Stimulated activated CD8-positive, alpha-beta memory T cell treated with anti-CD3 and anti-CD28 coated beads, Interleukin-7, amount 100 ng/mL, for 4 hours (primary cell): Measurements from ENCODE around the gene PDYN.

Source experiments
- DNase-seq, 2 donors: peaks; one replicate each; pipeline ENCODE4 v3.0.0-alpha.2; 2020; ENCODE audit warnings: low read depth in 2 of 2

Gene PDYN

DNA sequence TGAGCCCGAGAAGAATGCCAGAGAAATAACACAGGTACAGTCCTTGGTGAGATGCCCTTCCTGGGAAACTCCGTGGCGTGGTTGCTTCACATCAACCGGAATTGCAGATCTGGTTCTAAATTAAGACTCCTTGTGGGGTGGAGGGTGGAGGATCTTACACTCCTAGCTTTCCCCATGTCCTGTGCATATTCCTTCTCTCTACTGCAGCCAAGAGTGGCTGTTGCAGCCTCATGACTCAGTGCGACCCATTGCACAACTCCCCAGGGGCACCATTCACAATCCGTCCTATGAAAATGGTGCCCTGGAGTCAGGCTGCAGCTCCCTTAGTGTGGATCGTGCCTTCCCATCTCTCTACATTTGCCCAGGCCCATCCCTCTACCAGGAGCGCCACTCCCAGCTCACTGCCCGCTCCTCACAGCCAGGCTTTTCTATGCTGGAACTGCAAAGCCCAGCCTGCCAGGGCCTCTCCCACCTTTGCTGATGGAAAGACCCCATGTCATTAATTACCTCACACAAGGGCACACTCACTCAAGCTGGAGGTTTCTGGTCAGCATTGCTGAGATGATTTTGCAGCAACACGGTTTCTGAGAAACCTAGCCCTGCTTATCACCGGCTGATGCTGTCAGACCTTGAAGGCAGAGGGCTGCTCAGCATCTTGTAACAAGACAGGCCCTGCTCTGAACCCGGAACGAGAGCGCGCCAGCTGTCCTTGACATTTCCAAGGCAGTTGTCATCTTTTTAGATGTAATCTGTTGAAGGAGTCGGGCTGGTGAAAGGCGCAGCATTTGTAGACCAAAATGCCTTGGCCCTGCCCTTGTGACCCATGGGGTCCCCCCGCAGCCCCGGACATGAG is 58.9 kb downstream of the PDYN start:
- DNase-seq: no peak

DNA sequence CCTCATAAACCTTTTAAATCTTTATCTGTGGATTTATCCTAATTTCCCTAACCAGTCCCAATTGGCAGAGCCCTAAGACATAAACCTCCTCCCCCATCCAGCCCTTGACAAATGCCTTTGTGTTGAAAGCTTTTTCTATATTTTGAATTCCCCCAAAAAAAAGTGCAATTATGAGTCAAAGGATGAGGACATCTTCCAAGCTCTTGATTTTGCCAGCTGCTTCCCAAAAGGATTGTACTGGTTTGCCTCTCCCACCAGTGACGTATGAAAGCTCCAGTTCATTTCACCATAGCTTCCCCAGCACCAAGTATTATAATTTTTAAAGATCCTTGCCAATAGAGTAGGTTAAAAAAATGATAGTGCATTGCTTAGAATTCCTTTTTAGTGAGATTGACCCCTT is 59.7 kb downstream of the PDYN start:
- DNase-seq: no peak

DNA sequence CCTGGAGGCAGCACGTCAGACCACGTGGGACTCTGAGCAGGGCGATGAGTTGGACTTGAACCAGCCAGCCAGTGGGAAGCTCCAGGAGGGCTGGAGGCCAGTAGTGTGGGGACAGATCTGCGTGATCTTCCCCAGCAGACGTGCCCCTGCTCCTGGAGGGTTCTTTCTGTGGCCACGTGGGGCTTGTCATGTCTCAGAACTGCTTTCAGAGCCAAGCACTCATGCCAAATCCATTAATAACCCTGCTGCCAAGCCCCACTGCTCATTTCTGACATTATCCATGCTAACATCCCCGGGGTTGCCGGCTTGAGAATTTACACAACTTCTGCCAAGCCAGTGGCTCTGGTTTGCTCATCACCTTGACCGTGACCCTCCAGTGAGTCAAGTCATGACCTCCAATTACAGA is 60.4 kb downstream of the PDYN start:
- no peak for DNase-seq

DNA sequence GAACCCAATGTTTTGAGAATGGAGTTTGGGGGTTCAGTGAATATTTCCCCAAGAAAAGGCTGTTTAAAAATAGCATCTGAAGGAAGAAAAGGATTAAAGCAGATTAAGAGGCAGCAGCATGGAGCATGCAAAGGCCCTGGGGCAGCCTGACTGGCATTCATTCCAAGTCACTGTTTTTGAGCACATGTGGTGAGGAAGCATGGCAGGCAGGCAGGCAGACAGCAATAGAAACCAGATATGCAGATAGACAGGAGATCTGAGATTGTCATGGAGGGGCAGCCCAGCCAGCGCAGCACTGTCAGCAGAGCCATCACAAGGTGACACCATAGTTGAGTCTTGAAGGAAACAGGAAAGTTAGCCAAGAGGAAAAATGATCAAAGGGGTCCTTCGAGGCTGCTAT is 60.9 kb downstream of the PDYN start:
- no peak for DNase-seq

DNA sequence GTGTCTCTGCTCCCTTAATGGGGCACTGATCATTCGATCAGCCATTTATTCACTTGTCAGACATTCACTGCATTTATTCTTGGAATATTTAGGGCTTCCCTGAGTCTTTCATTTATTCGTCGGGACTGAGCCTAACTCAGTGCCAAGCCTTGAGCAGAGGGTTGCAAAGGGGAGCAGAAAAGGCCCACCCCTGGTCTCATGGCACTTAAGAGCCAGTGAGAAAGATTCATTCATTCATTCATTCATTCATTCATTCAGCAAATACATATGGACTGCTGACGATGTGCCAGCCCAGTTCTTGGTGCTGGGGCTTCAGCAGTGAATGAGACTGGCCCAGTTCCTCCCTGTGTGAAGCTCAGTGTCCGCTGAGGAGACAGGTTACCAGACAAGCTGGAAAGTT is 62.0 kb downstream of the PDYN start:
- no peak for DNase-seq

DNA sequence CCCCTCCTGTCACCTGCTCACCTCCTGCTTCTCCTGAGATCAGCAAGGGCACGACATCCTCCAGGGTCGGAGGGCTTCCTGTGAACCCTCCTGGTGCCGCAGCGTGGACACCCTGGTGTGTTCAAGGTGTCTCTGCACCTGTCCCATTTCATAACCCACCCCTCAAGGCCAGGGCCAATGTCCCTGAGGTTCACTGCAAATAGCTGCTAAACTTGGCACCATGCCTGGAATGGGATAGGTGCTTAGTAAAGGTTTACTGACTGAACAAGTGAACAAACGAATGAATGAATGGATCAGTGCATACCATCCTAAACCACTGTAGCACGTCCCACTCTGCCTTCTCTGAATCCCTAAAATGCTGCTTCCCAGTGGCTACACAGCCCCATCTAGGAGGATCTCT is 63.7 kb downstream of the PDYN start:
- DNase-seq: no peak

DNA sequence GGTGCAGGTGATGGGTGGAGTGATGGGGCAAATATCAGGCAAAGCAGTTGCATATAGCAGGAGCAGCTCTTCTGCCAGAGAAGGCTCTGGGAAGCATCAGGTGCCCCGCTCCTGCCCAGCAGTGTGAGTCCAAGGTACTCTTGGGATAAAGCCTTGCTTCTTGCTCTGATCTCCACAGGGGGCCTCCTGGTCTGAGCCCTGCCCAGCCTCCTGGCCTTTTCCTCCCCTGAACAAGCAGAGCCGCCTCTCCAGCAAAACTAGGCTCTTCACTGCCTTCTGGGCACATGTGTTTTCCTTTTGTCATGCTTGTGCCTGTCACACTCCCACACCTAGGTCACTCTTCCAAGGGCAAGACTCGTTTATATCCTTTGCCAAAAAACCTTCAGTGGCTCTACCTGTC is 64.4 kb downstream of the PDYN start:
- no peak for DNase-seq

DNA sequence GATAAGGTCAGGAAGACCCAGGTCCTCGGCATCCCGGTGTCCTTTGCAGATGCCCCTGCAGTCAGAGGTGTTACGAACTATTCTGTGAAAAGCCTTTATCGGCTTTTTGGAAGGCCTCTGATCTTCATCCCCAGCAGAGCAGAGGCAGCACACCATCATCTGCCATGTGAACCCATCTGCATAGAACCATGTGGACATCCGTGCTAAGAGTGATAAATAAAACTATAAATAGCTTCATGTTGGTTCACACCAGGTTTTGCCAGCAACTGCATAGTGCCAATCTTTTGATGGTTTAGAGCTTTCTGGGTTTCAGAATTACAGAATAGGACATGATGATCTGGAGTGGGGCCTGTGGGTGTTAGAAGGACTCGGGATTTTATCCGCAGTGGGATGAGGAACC is 65.1 kb downstream of the PDYN start:
- DNase-seq: no peak
